VCaP (cell line): ENCODE results near the gene SEC22C.

Experiments
- H3K27ac ChIP-seq: fragments of 450-650 bp; 2 replicates; pipeline ENCODE4 v1.5.1; 2017
- TF ChIP-seq, protein P1 (sequence below): fragments of 450-650 bp; conservative IDR thresholded peaks from 2 replicates; pipeline ENCODE4 v1.5.1; 2017; ENCODE audit warnings: mild to moderate bottlenecking, moderate library complexity

The SEC22C gene

GRCh38 chr3:42500909-42501308 is 80.9 kb downstream of the SEC22C start:
- peak overlapping the region; percentile 84; the same call in 1 of the 2 replicates for H3K27ac ChIP-seq
- TF ChIP-seq, protein P1, sequence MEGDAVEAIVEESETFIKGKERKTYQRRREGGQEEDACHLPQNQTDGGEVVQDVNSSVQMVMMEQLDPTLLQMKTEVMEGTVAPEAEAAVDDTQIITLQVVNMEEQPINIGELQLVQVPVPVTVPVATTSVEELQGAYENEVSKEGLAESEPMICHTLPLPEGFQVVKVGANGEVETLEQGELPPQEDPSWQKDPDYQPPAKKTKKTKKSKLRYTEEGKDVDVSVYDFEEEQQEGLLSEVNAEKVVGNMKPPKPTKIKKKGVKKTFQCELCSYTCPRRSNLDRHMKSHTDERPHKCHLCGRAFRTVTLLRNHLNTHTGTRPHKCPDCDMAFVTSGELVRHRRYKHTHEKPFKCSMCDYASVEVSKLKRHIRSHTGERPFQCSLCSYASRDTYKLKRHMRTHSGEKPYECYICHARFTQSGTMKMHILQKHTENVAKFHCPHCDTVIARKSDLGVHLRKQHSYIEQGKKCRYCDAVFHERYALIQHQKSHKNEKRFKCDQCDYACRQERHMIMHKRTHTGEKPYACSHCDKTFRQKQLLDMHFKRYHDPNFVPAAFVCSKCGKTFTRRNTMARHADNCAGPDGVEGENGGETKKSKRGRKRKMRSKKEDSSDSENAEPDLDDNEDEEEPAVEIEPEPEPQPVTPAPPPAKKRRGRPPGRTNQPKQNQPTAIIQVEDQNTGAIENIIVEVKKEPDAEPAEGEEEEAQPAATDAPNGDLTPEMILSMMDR = no peak

DNA sequence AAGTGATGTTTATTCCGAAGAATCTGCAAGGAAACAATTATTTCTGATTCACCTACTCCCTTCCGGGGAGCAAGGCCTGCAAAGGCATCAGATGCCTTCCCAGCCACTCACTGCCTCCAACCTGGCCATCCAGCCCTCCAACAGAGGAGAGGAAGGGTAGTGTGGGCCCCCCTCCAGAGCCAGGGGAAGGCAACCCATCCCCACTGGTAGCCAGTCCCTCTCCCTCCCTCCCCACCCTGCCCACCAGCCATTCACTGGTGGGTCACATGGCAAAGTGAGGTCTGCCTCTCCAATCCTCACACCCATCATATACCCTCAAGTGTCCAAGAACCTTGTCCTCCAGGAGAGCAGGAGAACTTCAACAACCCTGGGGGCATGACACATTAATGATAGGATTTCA is 81.7 kb downstream of the SEC22C start:
- no peak overlapping the region for H3K27ac ChIP-seq
- TF ChIP-seq, protein P1 = no peak

- no peak overlapping the region for H3K27ac ChIP-seq
- TF ChIP-seq, protein P1 = no peak
Measured at GRCh38 chr3:42499478-42499871, 82.3 kb downstream of the SEC22C start.

GRCh38 chr3:42498791-42499477 is 82.8 kb downstream of the SEC22C start:
- TF ChIP-seq, protein P1 = no peak
- H3K27ac ChIP-seq = no peak overlapping the region

DNA sequence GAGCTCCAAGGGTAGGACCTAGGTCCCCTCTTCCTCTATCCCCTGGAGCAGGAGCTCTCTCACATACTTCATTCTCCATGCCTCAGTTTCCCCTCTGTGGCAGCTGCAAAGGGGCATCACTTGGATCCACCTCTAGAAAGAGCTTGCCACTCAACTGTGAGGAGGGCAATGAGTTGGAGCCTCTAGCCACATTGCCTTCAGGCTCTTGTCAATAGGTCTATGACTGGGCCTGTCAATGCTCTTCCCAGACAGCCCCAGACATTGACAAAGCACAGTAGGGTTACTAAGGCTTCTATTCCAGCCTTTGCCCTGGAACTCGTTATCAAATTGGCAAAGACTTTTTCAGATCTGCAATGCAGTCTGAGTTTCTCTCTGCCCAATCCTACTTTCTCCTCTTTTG is 83.7 kb downstream of the SEC22C start:
- TF ChIP-seq, protein P1 = no peak

More for the DNA sequence above, 83.7 kb downstream of the SEC22C start:
- H3K27ac ChIP-seq = no peak overlapping the region
